Measurements from ENCODE around the gene C2orf74. TPM values are rescaled to one million over a fixed set of nuclear protein-coding genes. Genes with fewer than 3 reads are reported as not detected.
A peak's percentile ranks its signal among the peaks of the same experiment; 100 is the strongest.

Gene C2orf74
- total RNA-seq, 4 donors from 2014 or later, result 4.2 to 7.1 (median 6.7) TPM; not detected in 1

- peaks cover 0 to 34% (median 11%) of the 10 kb centered on the region in 4 donors for H3K36me3 ChIP-seq
These were observed 18.0 kb downstream of the C2orf74 start for GRCh38 chr2:61179701-61180639.

GRCh38 chr2:61180686-61181085, 18.7 kb downstream of the C2orf74 start:
- no peak overlapping the region for H3K4me3 ChIP-seq
- H3K27ac ChIP-seq, result peak overlapping the region in 3 of 4 donors; percentile 96 to 98 (median 96)
- no peak for DNase-seq
- no peaks in the 10 kb centered on the region for H3K9me3 ChIP-seq
- H3K36me3 ChIP-seq, result peaks cover 0 to 41% (median 14%) of the 10 kb centered on the region in 4 donors
- intact Hi-C loops (cut with DNase I; ENCODE audit: low total_unique reads) (no loop called here), in situ Hi-C loops (cut with MboI; ENCODE audit: low pct_ligation_motif_present in 1 of 4, low pct_unique_long_range_greater_than_20kb in 1 of 4, low sequenced_read_pairs in 3 of 4) (no loop called here)
- H3K4me1 ChIP-seq, result peaks cover 24 to 46% (median 39%) of the 10 kb centered on the region in 4 donors
- TF ChIP-seq EP300 (IDR thresholded peaks at IDR 0.05; ENCODE audit: low read depth), result no peak
- 97% methylated on average over 6 of the region's 6 CpGs; no CpG with 5 or more reads in 1 of the 2 donors for WGBS, 2 donors (ENCODE audit: low coverage in 1 of 2)
- H3K27me3 ChIP-seq, result no peaks in the 10 kb centered on the region

More at GRCh38 chr2:61179701-61180639, 18.0 kb downstream of the C2orf74 start:
- H3K4me3 ChIP-seq, result no peak overlapping the region
- in situ Hi-C loops (cut with MboI; ENCODE audit: low pct_ligation_motif_present in 1 of 4, low pct_unique_long_range_greater_than_20kb in 1 of 4, low sequenced_read_pairs in 3 of 4) (no loop called here), intact Hi-C loops (cut with DNase I; ENCODE audit: low total_unique reads) (no loop called here)
- 65 to 71% methylated on average over 5 to 14 of the region's 14 CpGs for WGBS, 2 donors (ENCODE audit: low coverage in 1 of 2)
- no peak for DNase-seq
- H3K4me1 ChIP-seq, result peaks cover 24 to 46% (median 39%) of the 10 kb centered on the region in 4 donors
- H3K27me3 ChIP-seq, result no peaks in the 10 kb centered on the region
- H3K9me3 ChIP-seq, result no peaks in the 10 kb centered on the region
- H3K27ac ChIP-seq, result peak overlapping the region; percentile 33 to 98 (median 96)
- TF ChIP-seq POLR2A (IDR thresholded peaks at IDR 0.05), result no peak
- TF ChIP-seq CTCF (IDR thresholded peaks at IDR 0.05), result no peak
- no peak for TF ChIP-seq POLR2AphosphoS5 (IDR thresholded peaks at IDR 0.05)
- no peak for TF ChIP-seq EP300 (IDR thresholded peaks at IDR 0.05; ENCODE audit: low read depth)

GRCh38 chr2:61181382-61182058, 19.5 kb downstream of the C2orf74 start:
- DNase-seq, result no peak
- TF ChIP-seq POLR2AphosphoS5 (IDR thresholded peaks at IDR 0.05), result no peak
- TF ChIP-seq EP300 (IDR thresholded peaks at IDR 0.05; ENCODE audit: low read depth), result no peak
- no peak for TF ChIP-seq POLR2A (IDR thresholded peaks at IDR 0.05)
- TF ChIP-seq CTCF (IDR thresholded peaks at IDR 0.05), result no peak
- Histone ChIP-seq H3K27me3 (no peaks in the 10 kb centered on the region), H3K36me3 (peaks cover 0 to 49% (median 19%) of the 10 kb centered on the region in 4 donors), H3K9me3 (no peaks in the 10 kb centered on the region), H3K27ac (peak overlapping the region in 1 of 4 donors; percentile 8), H3K4me1 (peaks cover 24 to 41% (median 37%) of the 10 kb centered on the region in 4 donors), H3K4me3 (no peak overlapping the region)
- intact Hi-C loops (cut with DNase I; ENCODE audit: low total_unique reads), result no loop called here
- WGBS, 2 donors (ENCODE audit: low coverage in 1 of 2), result 58 to 73% methylated on average over 5 to 10 of the region's 10 CpGs
- in situ Hi-C loops (cut with MboI; ENCODE audit: low pct_ligation_motif_present in 1 of 4, low pct_unique_long_range_greater_than_20kb in 1 of 4, low sequenced_read_pairs in 3 of 4), result no loop called here

GRCh38 chr2:61182059-61182383, 20.0 kb downstream of the C2orf74 start:
- Histone ChIP-seq H3K9me3 (no peaks in the 10 kb centered on the region), H3K36me3 (peaks cover 0 to 54% (median 21%) of the 10 kb centered on the region in 4 donors), H3K4me3 (no peak overlapping the region), H3K27me3 (no peaks in the 10 kb centered on the region), H3K27ac (no peak overlapping the region), H3K4me1 (peaks cover 24 to 41% (median 37%) of the 10 kb centered on the region in 4 donors)
- intact Hi-C loops (cut with DNase I; ENCODE audit: low total_unique reads), result no loop called here
- TF ChIP-seq POLR2AphosphoS5 (IDR thresholded peaks at IDR 0.05) (no peak), EP300 (IDR thresholded peaks at IDR 0.05; ENCODE audit: low read depth) (no peak), CTCF (IDR thresholded peaks at IDR 0.05) (no peak), POLR2A (IDR thresholded peaks at IDR 0.05) (no peak)
- in situ Hi-C loops (cut with MboI; ENCODE audit: low pct_ligation_motif_present in 1 of 4, low pct_unique_long_range_greater_than_20kb in 1 of 4, low sequenced_read_pairs in 3 of 4), result no loop called here
- DNase-seq, result no peak
- 63 to 78% methylated on average over 2 to 6 of the region's 6 CpGs for WGBS, 2 donors (ENCODE audit: low coverage in 1 of 2)

Measured in transverse colon (tissue), 4 donors.